Measurements from ENCODE around the gene SLC4A2.

SLC4A2 gene

GRCh38 chr7:151123822-151124464 is 64.6 kb downstream of the SLC4A2 start:
- H3K4me3 ChIP-seq (ENCODE audit: low read depth, low read length), result no peak overlapping the region
- peak; percentile 99 for TF ChIP-seq CTCF (IDR thresholded peaks at IDR 0.05; ENCODE audit: borderline replicate concordance, insufficient read depth, low read depth, low read length)

- no peak for TF ChIP-seq CTCF (IDR thresholded peaks at IDR 0.05; ENCODE audit: borderline replicate concordance, insufficient read depth, low read depth, low read length)
- no peak overlapping the region for H3K4me3 ChIP-seq (ENCODE audit: low read depth, low read length)
These were observed 65.1 kb downstream of the SLC4A2 start for GRCh38 chr7:151124481-151124880.

GRCh38 chr7:151124899-151125399 is 65.6 kb downstream of the SLC4A2 start:
- TF ChIP-seq CTCF (IDR thresholded peaks at IDR 0.05; ENCODE audit: borderline replicate concordance, insufficient read depth, low read depth, low read length), result no peak
- H3K4me3 ChIP-seq (ENCODE audit: low read depth, low read length), result no peak overlapping the region

GRCh38 chr7:151125470-151125845 is 66.1 kb downstream of the SLC4A2 start:
- TF ChIP-seq CTCF (IDR thresholded peaks at IDR 0.05; ENCODE audit: borderline replicate concordance, insufficient read depth, low read depth, low read length), result no peak
- no peak overlapping the region for H3K4me3 ChIP-seq (ENCODE audit: low read depth, low read length)

GRCh38 chr7:151125846-151126481 is 66.6 kb downstream of the SLC4A2 start:
- no peak for TF ChIP-seq CTCF (IDR thresholded peaks at IDR 0.05; ENCODE audit: borderline replicate concordance, insufficient read depth, low read depth, low read length)
- H3K4me3 ChIP-seq (ENCODE audit: low read depth, low read length), result no peak overlapping the region
